Stimulated activated CD8-positive, alpha-beta memory T cell treated with anti-CD3 and anti-CD28 coated beads, Interleukin-4, amount 100 ng/mL, for 48 hours (primary cell): ENCODE measurements around the gene MTM1.

Experiments
- DNase-seq: peaks from one replicate; pipeline ENCODE4 v3.0.0-alpha.2; 2020

Gene MTM1

DNA sequence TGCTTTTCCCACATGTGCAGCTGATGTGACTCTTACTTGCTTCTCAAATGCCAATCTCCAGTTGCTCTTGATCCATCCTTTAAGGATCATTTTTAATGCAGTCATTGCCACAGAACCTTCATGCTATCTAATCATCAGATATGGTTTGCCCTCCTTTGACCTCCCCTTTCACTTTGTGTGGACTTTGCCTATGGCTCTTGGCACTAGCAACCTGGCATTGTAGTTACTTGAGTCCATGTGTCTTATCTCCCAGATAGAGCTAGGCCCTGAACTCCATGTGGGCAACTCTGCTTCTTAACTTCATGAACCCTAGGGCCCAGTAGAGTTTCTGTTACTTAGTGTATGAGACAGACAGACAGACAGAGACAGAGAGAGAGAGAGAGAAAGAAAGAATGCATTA is 41.6 kb downstream of the MTM1 start:
- DNase-seq, result no peak

DNA sequence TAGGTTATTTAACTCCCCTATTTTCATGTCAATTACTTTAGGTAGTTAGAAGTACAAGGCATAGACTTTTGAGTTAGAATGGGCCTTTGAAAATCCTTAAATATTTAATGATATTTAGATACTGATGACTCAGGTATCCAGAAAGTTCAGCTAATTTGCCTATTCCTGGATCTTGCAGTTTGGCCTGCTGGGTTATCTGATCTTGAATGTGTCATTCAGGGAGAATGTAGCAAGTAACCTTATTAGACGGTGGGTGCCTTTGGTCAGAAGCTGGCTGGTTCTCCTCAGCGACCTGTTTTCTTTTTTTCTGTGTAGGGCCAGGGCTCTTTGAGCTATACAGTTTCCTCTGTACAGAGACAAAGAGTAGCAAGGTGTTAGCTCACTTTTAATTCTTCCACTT is 42.0 kb downstream of the MTM1 start:
- DNase-seq, result no peak

DNA sequence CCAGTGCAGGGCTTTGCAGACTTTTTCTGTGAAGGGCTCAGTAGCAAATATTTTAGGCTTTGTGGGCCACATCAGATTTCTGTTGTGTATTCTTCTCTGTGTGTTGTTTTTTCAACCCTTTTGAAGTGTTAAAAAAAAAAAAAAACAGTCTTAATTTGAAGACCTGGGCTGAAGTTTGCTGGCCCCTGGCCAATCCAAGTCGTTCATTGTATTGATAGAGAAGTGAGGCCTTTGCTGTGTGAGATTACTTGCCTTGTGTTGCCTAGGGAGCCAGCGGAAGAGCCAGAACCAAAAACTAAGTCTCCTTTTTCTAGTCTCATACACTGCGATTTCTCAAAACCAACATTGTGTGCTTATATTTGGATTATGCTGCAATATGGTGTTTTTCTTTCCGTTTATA is 46.9 kb downstream of the MTM1 start:
- no peak for DNase-seq

DNA sequence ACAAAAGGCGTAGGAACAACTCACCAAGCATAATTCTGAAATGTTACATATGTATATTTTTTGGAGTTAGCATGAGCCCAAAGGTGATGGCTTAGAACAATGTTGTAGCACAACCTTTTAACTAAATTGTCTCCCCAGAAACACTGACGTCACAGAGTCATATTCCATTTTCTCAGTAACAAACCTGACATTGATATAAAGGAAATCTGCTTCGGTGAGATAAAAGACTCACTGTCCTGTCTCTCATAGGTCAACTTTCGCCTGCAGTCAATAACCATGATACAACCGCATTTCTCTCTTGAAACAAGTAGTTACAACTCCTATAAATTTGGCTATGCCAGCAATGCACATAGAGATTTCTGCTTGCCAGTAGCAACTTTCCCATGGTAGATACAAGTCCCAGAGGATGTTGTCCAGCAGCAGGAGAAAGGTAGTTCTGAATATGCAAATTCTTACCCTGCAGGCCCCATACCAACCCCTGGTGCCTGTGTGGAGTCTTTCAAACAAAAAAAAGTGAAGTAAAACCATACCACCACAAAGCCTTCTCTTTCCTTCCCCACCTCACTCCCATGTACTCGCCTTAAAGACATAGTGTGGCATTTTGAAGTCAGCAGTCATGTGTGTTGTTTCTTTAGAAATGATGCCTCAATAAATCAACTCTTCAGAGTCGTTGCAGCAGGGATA is 47.9 kb downstream of the MTM1 start:
- no peak for DNase-seq

DNA sequence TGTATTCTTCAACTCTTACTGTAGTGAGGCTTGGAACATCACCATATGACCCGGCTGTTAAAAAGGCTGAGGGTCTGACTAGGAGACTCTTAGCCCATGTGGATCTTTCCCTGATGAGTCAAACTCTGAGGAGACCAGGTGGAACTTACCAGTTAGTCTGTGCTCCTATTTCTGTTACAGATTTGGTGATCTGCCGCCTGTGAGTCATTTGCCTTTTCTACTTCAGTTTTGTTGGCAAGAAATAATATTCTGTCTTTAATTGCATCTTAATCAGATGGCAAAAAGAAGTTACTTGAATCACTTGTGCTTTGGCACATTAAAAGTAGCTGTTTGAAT is 48.4 kb downstream of the MTM1 start:
- no peak for DNase-seq

DNA sequence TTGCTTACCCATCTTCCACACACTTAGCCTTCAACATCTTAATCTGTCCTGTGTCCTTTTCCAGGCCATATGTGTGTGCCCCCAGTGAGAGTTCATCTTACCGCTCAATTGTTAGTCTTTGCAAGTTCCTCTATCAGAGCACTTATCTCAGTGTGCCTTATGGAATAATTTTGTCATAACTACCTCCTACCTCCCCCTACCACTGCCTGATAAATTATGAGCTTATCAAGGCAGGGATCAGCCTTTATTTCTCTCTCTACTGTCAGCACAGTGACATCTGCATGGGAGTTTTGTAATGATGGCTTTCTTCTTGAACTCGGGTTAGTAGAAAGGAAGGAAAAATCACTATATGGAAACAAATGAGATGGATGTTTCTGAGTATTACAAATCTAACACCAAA is 53.2 kb downstream of the MTM1 start:
- DNase-seq, result no peak

DNA sequence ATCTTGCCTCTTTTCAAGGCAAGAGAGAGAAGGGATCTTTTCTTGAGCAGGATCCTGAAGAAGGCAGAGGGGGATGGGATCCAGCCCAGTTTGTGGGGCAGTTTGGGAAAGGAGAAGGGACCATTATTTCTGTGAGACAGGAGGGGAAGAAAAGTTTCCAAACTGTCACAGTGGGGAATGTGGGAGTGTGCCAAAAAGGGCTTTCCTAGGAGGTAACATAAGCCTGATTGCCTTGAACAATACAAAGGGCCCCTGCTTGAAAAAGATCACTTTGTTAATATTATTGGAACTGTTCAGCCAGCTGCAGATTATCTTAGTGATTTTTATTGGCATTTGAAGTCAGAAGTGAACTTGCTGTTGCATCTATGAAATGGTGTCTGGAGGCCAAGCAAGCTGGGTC is 55.2 kb downstream of the MTM1 start:
- no peak for DNase-seq

DNA sequence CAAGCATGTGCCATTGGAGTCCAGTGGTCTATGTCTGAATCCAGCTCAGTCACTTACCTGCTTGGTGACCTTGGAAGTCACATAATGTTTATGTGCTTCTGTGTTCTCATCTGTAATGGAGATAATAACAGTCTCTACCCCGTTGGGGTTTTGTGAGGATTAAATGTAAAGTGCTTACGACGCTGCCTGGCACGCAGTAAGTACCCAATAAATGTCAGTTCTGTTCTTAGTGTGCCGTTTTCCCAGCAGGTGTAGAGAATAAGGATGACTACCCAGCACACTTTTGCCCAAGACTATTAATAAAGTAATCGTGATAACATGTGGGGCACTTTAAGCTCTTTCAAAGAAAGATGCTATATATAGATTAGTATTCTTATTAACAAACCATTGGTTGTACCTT is 56.7 kb downstream of the MTM1 start:
- DNase-seq, result no peak

DNA sequence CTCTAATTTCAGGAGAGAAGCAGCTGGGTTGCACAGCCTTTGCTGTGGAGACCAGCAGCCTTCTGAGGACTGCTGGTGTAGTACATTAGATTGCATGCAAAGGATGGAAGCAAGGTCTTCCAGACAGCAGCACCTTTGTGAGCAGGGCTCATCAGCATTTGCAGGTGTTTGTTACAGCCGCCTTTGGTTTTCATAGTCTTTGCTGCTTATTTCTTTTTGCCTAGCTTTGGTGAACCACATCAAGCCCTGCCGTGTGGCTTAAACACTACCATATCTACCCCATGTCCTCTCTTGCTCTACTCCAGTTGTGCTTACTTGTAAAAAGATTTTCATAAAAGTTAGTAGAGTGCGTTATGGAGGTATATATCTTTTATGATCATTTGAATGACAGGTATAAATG is 57.5 kb downstream of the MTM1 start:
- DNase-seq, result no peak

DNA sequence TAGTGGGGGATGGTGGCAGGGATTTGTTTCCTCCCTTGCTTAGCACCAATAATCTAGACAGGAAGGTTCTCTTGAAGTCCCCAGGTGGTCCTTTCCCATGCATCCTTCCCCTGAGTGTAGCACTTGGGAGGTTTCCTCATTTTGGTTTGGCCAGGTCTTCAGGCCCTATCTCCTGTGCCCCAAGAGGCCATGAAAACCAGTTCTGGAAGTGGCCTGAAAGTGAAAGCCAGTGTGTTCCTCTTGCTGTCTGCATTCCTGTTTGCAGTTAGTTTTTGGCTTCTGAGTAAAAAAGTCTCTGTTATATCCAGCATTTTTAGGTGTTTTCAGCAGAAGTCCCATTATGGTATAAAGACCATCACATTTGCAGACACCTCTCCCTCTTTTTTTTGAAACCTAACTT is 59.5 kb downstream of the MTM1 start:
- DNase-seq, result no peak

DNA sequence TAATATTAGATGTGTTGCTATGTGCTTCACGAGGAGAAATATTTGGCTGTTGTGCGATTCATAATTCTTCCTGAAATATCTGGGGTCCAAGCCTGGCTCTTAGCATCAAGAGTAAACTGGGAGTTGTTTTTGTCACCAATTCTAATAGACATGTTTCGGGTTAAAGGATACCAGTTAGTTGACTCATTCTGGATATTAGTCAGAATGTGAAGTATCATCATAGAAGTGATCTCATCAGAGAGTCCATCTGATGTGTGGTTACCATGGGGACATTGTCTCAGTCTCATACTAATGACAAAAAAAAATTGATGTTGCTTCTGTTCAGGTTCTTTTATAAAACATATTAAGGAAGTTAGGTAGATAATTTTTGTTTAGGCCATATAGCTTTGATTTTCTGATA is 67.5 kb downstream of the MTM1 start:
- no peak for DNase-seq

DNA sequence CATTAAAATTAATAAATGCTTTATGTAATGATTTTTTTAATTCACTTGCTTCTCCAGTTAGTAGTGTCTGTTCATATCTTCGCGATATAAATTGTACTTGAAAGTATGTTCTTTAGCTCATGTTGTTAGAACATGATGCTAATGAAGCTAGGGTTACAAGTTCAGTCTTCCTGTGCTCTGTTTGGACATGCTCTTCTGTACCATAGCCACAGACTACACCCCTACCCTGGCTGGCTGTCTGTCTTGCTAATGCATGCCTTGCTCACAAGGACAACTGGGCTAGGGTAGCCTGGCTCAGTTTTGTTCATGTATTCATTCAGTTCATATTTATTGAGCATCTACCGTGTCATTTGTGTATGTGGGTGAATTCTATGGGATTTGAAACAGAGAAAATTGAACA is 74.0 kb downstream of the MTM1 start:
- DNase-seq, result no peak

DNA sequence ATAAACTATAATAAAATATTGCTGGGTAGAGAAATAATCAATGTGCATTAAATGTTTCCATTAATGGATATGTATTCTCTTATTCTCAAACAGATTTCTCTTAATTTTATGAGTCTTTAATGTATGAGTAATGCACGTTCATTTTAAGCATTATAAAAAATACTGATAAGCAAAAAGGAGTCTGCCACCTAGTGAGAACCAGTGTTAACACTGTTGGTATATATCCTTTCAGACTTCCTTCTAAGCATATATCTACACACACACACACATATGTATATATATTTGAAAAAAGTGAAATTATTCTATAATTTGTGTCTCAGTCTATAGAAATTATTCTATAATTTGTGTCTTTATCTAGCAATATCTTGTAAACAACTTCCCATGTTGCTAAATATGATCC is 74.8 kb downstream of the MTM1 start:
- DNase-seq, result no peak

DNA sequence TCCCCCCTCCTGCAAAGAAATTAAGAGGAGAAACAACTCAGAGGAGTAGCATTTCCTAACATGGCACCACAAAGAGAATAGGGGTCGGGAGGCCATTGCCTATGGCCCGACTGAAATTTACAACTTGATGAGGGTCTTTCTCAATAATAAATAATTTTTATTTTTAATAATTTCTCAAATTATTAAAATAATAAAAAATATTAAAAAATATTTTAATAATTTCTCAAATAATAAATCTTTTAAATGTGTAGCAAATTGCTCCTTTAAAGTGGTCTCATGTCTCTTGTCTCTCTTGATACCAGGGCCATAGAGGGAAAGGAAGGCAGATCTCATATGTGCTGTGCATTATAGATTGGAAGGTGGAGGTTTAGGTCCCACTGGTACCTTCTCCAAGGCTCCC is 75.5 kb downstream of the MTM1 start:
- DNase-seq, result no peak

DNA sequence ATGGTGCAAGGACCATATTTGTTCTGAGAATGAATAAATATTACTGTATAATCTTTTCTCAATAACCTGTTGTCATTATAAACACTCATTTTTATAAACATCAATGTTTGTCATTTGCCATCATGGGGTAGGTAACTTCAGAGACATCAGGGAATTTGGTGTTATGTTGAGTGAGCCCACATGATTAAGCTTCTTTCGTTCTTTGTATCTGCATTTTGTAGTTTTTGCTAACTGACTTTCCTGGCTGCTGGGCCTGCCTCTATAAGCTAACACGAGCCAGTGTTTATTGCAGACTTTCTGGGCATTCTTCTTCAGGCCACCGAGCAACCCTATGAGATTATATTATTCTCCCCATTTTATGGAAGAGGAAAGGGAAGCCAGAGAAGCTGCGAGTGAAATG is 76.0 kb downstream of the MTM1 start:
- no peak for DNase-seq

DNA sequence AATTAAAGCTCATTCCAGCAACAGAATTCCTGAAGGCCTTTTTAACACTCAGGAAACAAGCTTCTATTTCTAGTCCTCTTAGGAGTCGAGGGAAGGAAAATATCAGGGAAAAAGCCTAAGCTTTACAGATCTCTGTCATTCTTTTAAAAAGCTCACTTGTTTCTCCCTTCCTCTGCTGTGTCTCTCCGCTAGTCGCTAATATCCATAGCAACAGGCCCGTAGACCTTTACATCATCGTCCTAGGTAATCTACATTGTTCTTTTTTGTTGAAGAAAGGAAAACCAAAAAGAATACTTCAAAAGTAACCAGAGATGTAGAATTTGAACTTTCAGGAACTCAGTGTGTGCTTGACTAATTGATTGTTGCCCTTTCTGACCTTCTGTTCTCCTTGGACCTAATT is 78.9 kb downstream of the MTM1 start:
- DNase-seq, result no peak

DNA sequence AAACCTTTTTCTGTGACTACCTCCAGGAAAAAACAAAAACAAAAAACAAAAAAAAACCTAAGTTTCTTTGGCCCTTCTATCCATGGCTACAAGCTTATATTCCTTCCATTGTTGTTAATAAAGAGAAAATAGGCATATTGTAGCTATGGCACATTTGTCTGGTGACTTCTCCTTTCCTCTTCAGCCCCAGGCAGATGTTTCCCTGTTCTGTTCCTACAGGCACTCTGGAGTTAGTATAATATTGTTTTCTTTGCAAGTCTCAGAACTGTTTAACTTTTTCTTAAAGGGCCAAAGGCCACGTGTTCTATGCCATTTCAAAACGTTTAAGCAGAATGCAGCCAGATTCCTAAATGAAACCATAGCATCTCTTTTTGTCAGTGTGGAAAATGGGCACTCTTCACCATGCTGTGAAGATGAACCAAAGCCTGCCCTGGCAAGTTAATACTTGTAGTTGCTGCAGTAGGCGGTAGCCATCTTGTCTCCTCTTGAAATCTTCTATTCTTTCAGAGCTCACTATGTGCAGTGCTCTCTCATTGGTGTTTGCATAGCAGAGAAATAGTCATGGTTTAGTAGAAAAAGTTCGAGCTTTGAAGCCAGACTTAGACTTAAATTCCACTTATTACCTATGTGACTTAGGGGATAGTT is 80.0 kb downstream of the MTM1 start:
- DNase-seq, result no peak

DNA sequence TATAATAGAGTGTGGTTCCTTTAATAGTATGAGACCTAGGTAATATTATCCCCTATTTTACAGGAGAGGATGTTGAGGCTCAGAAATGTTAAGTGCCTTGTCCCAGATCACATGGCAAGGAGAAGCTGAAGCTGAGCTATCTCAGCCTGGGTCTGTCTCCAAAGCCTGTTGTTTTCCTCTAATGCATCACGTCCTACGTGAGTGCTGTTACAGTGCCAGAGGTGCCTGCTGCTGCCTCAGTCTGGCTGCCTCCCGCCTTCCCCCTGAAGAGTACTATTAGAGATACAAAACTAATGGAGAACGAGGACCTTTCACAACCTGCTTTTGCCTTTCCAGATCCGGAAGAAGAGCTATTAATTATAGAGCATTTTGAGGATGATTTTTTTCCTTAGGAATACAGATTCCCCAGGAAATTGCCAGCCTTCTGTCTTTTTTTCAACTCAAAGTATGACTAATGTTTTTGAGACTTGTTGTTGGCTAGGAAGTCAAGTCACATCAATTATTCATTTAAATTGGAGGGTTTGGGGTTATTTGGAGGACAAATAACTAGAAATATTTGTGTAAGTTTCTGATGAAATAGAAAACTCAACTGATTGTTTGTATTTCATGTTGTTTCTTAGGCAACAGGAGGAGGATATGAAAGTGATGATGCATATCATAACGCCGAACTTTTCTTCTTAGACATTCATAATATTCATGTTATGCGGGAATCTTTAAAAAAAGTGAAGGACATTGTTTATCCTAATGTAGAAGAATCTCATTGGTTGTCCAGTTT is 80.9 kb downstream of the MTM1 start:
- DNase-seq, result no peak

DNA sequence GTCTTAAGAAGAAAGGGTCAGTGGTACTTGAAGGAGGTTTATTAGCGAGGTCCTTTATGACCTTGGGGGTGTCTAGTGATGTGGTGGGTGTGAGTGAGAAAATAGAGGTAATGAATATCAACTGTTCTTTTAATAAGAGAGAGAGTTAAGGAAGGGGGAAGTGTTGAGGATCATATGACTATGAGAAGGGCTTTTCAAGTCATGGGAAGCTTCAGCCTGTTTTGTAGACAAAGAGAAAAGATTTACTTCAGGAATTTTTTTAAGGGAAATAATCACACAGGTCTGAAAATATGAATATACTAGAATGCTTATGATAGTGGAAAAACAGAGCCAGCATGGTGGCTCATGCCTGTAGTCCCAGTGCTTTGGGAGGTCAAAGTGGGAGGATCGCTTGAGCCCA is 83.5 kb downstream of the MTM1 start:
- no peak for DNase-seq

DNA sequence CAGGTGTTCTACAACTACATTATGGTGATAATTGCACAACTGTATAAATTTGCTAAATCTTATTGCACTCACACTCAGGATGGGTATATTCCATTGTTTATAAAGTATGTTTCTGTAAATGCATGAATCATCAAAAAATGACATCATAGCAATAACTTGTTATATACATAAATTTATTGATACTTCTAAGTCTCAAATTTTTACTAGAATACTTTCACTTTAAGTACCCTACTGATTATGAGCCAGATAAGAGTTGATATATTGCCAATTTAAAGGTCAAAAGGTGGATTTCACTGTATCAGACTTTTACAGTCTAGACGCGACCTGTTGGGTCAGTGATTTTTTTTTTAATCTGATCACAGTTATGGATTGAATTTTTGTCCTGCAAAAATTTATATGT is 87.4 kb downstream of the MTM1 start:
- no peak for DNase-seq

DNA sequence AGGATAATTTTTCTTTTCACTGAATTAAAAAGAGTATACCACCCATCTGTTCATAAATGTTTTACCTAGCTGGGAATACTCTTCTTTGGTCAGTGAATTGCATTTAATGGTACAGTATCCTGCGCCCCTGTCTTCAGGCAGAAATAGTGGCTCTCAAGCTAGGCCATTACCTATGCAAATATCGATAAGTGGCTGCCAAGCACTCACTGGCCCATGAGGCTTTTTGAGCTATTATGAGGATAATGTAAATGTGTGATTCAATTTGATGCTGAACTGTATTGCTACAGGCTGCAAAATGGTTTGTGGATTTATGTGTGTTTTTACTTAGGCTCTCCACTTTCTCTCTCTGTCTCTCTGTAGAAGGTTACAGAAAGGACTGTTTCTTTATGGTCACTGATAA is 94.7 kb downstream of the MTM1 start:
- DNase-seq, result no peak

DNA sequence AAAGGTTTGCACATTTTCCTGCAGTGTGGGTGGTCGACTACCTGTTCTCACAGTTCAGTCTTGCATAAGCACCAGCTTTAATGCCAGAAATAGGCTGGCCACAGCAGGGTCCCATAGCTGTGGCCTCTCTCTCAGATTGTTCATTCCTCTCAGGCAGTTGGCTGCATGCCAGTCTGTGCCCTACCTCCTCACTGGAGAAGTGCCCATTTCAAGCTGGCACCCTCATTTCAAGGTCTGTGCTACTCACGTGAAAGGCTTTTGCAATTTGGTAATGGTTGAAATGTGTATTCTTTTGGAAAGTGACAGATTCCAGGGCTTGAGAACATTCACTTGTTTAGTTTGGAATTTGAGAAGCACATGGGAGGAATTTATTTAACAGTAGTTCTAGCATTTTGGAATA is 95.9 kb downstream of the MTM1 start:
- DNase-seq, result no peak

DNA sequence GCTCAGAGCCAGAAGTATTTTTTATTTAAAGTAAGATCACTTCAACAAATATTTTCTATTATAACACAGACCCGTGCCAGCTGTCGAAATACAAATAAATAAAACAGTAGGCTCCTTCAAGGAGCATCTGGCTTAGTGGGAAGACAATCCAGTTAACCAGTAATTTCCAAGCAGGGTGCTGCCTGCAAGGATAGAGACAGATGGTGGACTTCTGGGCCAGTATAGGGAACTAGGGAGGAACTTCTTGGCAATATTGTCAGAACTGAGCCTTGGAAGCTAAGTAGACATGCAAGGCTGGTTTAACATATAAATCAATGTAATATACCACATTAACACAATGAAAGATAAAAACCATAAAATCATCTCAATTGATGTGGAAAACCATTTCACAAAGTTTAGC is 107.8 kb downstream of the MTM1 start:
- DNase-seq, result no peak

DNA sequence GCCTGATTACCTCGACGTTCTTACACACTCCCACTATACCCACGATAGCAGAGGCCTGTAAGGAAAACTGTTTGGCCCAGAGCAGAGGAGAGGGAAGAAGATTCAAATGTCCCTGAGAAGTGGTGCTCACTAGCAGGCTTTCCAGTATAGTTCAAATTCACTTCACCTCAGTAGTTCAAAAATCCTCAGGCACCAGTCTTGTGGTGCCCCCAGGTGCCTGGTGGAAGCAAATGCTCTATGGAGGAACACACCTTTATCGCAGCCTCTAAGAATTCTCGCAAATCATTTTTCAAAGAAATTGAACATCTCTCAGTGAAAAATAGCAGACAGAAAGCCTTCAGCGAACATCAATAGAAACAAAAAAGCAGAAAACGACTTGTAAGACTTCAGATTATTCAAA is 112.6 kb downstream of the MTM1 start:
- DNase-seq, result no peak

DNA sequence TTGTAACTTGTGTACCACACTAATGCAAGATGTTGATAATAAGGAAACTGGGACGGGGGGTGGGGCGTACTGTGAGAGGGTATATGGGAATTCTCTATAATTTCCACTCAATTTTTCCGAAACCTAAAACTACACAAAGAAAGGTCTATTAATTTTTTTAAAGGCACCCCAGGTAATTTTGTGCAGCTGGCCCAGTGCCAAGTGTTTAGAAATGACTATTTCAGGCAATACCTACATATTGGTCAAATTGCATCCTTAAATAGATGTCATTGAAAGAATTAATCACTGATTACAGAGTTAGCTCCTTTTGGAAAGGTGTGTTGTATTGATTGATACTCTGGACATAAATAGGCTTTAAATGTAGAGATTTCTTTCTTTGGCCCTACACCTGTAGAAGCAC is 114.7 kb downstream of the MTM1 start:
- no peak for DNase-seq
